Panc1 (cell line): Measurements from ENCODE around the gene ITPR2. TPM values are rescaled to one million over a fixed set of nuclear protein-coding genes. Genes with fewer than 3 reads are reported as not detected.

Experiments used
- ATAC-seq: fragments of 200-7000 bp; cut with Tn5 transposase; 2 replicates; pipeline ENCODE4 v1.9.1; 2020; ENCODE audit warnings: mild to moderate bottlenecking, moderate library complexity
- BruUV-seq: library from RNA; stranded (reverse); fragments of 400-500 nt; replicated peaks from 2 replicates; lab custom pipeline; 2021; lab: Mats Ljungman, UMichigan
- CTCF ChIA-PET: fragments of 300-600 bp; sonication (Branson Sonifier 250); formaldehyde crosslinking; loops from one replicate; lab custom pipeline; 2022; ENCODE audit warnings: antibody characterized with exemption; lab: Charles Lee
- POLR2A ChIA-PET: fragments of 300-600 bp; sonication (Branson Sonifier 250); formaldehyde crosslinking; loops from one replicate; lab custom pipeline; 2022; ENCODE audit warnings: antibody characterized with exemption; lab: Charles Lee
- DNase-seq: peaks from one replicate; pipeline ENCODE4 v3.0.0-alpha.2; 2010; ENCODE audit warnings: low read depth, low spot score
- H3K27ac ChIP-seq: 2 replicates; pipeline ENCODE4 v1.5.1; 2011; ENCODE audit warnings: mild to moderate bottlenecking, low read length, inconsistent platforms
- H3K27me3 ChIP-seq: fragments of 200-500 bp; sonication (Bioruptor generic); 2 replicates; pipeline ENCODE4 v1.6.0; 2014; ENCODE audit warnings: low read length, inconsistent platforms; ENCODE audit not compliant: control insufficient read depth, insufficient read depth
- H3K36me3 ChIP-seq: fragments of 200-500 bp; sonication (Bioruptor generic); 2 replicates; pipeline ENCODE4 v1.5.1; 2014; ENCODE audit warnings: inconsistent platforms, mild to moderate bottlenecking, low read length, moderate library complexity; ENCODE audit not compliant: control insufficient read depth, insufficient read depth
- H3K4me1 ChIP-seq: 2 replicates; pipeline ENCODE4 v1.5.1; 2011; ENCODE audit warnings: inconsistent platforms, mild to moderate bottlenecking, low read length, moderate library complexity; ENCODE audit not compliant: control insufficient read depth, insufficient read depth
- H3K4me3 ChIP-seq, 2 experiments: 2 replicates each; pipeline ENCODE4 v1.5.1; 2011 to 2012; ENCODE audit warnings: low read depth in 2 of 2, low read length in 2 of 2, mild to moderate bottlenecking in 2 of 2, inconsistent platforms in 1 of 2, moderate library complexity in 1 of 2
- H3K9me3 ChIP-seq: fragments of 200-500 bp; sonication (Bioruptor generic); 2 replicates; pipeline ENCODE4 v1.5.1; 2014; ENCODE audit warnings: low read depth, mild to moderate bottlenecking, inconsistent platforms, low read length, moderate library complexity; ENCODE audit not compliant: control insufficient read depth, insufficient read depth
- CTCF ChIP-seq: fragments of 450-650 bp; IDR thresholded peaks from 2 replicates; pipeline ENCODE4 v1.5.1; 2017; ENCODE audit warnings: mild to moderate bottlenecking
- POLR2AphosphoS5 ChIP-seq: IDR thresholded peaks from 2 replicates; pipeline ENCODE4 v1.6.1; 2012; ENCODE audit warnings: mild to moderate bottlenecking, low read depth, low read length, moderate library complexity
- REST ChIP-seq, 2 experiments: IDR thresholded peaks; 2 replicates each; pipeline ENCODE4 v1.6.1; 2011 to 2012; ENCODE audit warnings: low read depth in 2 of 2, control low read depth in 1 of 2, low read length in 1 of 2, mild to moderate bottlenecking in 1 of 2, moderate library complexity in 1 of 2; ENCODE audit not compliant: insufficient read depth in 1 of 2
- SIN3A ChIP-seq: IDR thresholded peaks from 2 replicates; pipeline ENCODE4 v1.6.1; 2012; ENCODE audit warnings: low read depth, mild to moderate bottlenecking, low read length, moderate library complexity, borderline replicate concordance; ENCODE audit not compliant: insufficient read depth
- TCF7L2 ChIP-seq: IDR thresholded peaks from 2 replicates; pipeline ENCODE4 v1.6.1; 2011; ENCODE audit warnings: mild to moderate bottlenecking, low read depth, low read length, inconsistent platforms
- in situ Hi-C: cut with HindIII; loops from 2 replicates; pipeline ENCODE4 v1.10.0; 2016; ENCODE audit warnings: low sequenced_read_pairs, low pct_unique_long_range_greater_than_20kb
- intact Hi-C: fragments of 100-400 bp; cut with micrococcal nuclease; formaldehyde crosslinking; loops from one replicate; pipeline ENCODE4 v1.10.0; 2022; ENCODE audit not compliant: unreplicated experiment
- total RNA-seq: library from RNA; stranded (reverse); gene quantifications from one replicate; pipeline ENCODE4 v1.2.1, GENCODE V29; 2021; ENCODE audit not compliant: unreplicated experiment

The ITPR2 gene
- total RNA-seq, 1 experiment from 2014 or later: 41.8 TPM

GRCh38 chr12:26697217-26697616 lies 135.8 kb downstream of the ITPR2 start:
- Histone ChIP-seq H3K36me3 (0 out of 2 replicates have a peak, but pooled peaks cover 2% of the 10 kb centered on the region), H3K27ac (peak overlapping the region; percentile 76; the same call in 1 of the 2 replicates), H3K9me3 (no peaks in the 10 kb centered on the region; the same call in 1 of the 2 replicates), H3K4me1 (peaks cover 30% of the 10 kb centered on the region), H3K4me3 (no peak overlapping the region), H3K27me3 (no peaks in the 10 kb centered on the region)
- TF ChIP-seq CTCF: no peak
- no peak for TF ChIP-seq POLR2AphosphoS5
- no peak for TF ChIP-seq TCF7L2
- no peak for TF ChIP-seq SIN3A
- TF ChIP-seq REST (IDR thresholded peaks at IDR 0.05; ENCODE audit: insufficient read depth in 1 of 2, low read depth in 2 of 2, low read length in 1 of 2): no peak
- no TSS peak for BruUV-seq
- ChIA-PET CTCF (no interaction called here), POLR2A (interaction anchor here (0.6 kb wide), 1 partner anchor 956 kb away, joined by 3 read pairs; no protein-coding TSS in a partner anchor)
- no peak for ATAC-seq
- in situ Hi-C loops (no loop called here), intact Hi-C loops (no loop called here)
- DNase-seq: no peak

GRCh38 chr12:26696613-26697092 lies 136.3 kb downstream of the ITPR2 start:
- DNase-seq (no peak), ATAC-seq (peak; percentile 25; the same call in 1 of the 2 replicates)
- peak overlapping the region; percentile 76 for H3K27ac ChIP-seq
- POLR2A ChIA-PET: no interaction called here
- in situ Hi-C loops: no loop called here
- CTCF ChIA-PET: no interaction called here
- no peaks in the 10 kb centered on the region; the same call in 1 of the 2 replicates for H3K9me3 ChIP-seq
- no peaks in the 10 kb centered on the region for H3K27me3 ChIP-seq
- H3K4me3 ChIP-seq: peak overlapping the region in 1 of 2 experiments; percentile 2; a peak in 1 of 4 replicates
- H3K36me3 ChIP-seq: 0 out of 2 replicates have a peak, but pooled peaks cover 2% of the 10 kb centered on the region
- H3K4me1 ChIP-seq: peaks cover 35% of the 10 kb centered on the region
- no TSS peak for BruUV-seq
- intact Hi-C loops: no loop called here
- TF ChIP-seq SIN3A: no peak
- no peak for TF ChIP-seq TCF7L2
- TF ChIP-seq REST (IDR thresholded peaks at IDR 0.05; ENCODE audit: insufficient read depth in 1 of 2, low read depth in 2 of 2, low read length in 1 of 2): no peak
- no peak for TF ChIP-seq POLR2AphosphoS5
- TF ChIP-seq CTCF: no peak
